ENCODE measurements around the gene SORCS3. TPM values are rescaled to one million over a fixed set of nuclear protein-coding genes. Genes with fewer than 3 reads are reported as not detected.

Gene SORCS3
- total and polyA plus RNA-seq, 11 donors = 0.03 to 0.19 (median 0.05) TPM; not detected in 8

DNA sequence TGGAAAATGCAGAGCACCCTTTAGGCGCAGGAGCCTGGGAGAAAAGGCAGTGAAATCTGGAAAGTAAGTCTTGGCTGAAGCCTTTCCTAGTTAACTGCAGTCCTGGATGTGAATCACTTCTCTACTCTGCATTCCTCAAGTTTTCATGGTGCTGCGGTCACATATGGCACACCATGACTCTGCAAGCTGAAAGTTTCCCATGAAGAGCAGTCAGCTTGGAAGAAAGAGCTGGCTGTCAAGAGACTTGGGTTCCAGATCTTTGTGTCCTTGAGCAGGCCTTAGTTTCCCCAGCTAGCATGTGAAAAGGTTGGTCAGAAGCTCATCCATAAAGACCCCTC lies 548.3 kb downstream of the SORCS3 start:
- no peaks in the 10 kb centered on the region for H3K27me3 ChIP-seq
- no peak for ATAC-seq
- H3K36me3 ChIP-seq = no peaks in the 10 kb centered on the region
- intact Hi-C loops (cut with DNase I) = no loop called here
- no peaks in the 10 kb centered on the region for H3K9me3 ChIP-seq
- no peaks in the 10 kb centered on the region for H3K4me1 ChIP-seq
- 85 to 97% (median 89%) methylated on average over 2 of the region's 2 CpGs for WGBS, 4 donors
- H3K4me3 ChIP-seq = no peak overlapping the region
- TF ChIP-seq CTCF (IDR thresholded peaks at IDR 0.05) (no peak), POLR2A (IDR thresholded peaks at IDR 0.05) (no peak)
- no peak for DNase-seq
- no peak overlapping the region for H3K27ac ChIP-seq

DNA sequence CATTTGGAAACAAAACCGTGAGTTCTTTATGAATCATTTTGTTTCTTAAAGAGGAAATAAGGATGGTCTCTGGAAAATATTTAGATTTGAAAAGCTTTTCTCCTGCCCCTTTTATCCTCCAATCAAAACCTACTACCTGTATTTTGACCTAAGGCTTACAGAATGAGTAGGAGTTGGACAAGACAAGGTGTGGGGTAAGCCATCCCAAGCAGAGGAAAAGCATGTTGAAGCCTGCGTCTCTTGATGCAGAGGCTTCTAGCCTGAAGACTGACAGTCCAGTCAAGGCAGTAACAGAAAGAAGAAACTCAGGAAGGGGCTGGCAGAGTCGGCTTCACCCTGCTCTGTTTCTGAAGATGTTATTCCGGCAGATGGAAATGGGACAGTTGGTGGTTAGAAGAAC lies 551.1 kb downstream of the SORCS3 start:
- DNase-seq (no peak), ATAC-seq (no peak)
- no peak overlapping the region for H3K27ac ChIP-seq
- no peaks in the 10 kb centered on the region for H3K27me3 ChIP-seq
- WGBS, 4 donors = 78 to 85% (median 82%) methylated on average over 4 of the region's 4 CpGs
- no peak overlapping the region for H3K4me3 ChIP-seq
- H3K4me1 ChIP-seq = no peaks in the 10 kb centered on the region
- TF ChIP-seq POLR2A (IDR thresholded peaks at IDR 0.05) = no peak
- intact Hi-C loops (cut with DNase I) = no loop called here
- no peaks in the 10 kb centered on the region for H3K36me3 ChIP-seq
- H3K9me3 ChIP-seq = no peaks in the 10 kb centered on the region

- no peak for DNase-seq
- WGBS, 4 donors = 80 to 89% (median 86%) methylated on average over 2 of the region's 2 CpGs
- Histone ChIP-seq H3K36me3 (no peaks in the 10 kb centered on the region), H3K4me1 (no peaks in the 10 kb centered on the region), H3K4me3 (no peak overlapping the region), H3K9me3 (no peaks in the 10 kb centered on the region), H3K27ac (no peak overlapping the region), H3K27me3 (no peaks in the 10 kb centered on the region)
- no peak for ATAC-seq
- no peak for TF ChIP-seq CTCF (IDR thresholded peaks at IDR 0.05)
- no peak for TF ChIP-seq POLR2A (IDR thresholded peaks at IDR 0.05)
- intact Hi-C loops (cut with DNase I) = no loop called here
Measured at GRCh38 chr10:105192861-105193260, 551.8 kb downstream of the SORCS3 start.

DNA sequence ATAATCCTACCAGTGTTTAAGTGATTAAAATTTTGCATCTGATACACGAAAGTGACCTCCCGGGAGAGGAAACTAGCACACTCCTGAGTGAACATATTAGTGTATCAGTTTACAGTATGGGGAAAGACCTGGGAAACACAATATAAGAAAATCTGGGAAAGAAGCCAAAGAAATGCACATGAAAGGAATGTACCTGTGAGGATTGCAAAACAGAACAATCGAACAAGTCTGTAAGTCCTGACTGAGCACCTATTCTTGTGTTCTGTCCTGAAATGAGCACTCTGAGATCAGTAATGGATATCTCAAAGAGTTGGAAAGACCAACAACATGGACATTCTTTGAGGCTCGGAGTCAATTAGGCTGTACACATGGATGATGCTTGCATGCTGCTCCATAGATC lies 554.7 kb downstream of the SORCS3 start:
- no peak for ATAC-seq
- intact Hi-C loops (cut with DNase I) = no loop called here
- no peak for TF ChIP-seq CTCF (IDR thresholded peaks at IDR 0.05)
- TF ChIP-seq POLR2A (IDR thresholded peaks at IDR 0.05) = no peak
- Histone ChIP-seq H3K36me3 (no peaks in the 10 kb centered on the region), H3K27me3 (no peaks in the 10 kb centered on the region), H3K9me3 (no peaks in the 10 kb centered on the region), H3K4me1 (no peaks in the 10 kb centered on the region), H3K27ac (no peak overlapping the region), H3K4me3 (no peak overlapping the region)
- no peak for DNase-seq
- WGBS, 4 donors = 73 to 75% (median 74%) methylated on average over 4 of the region's 4 CpGs

DNA sequence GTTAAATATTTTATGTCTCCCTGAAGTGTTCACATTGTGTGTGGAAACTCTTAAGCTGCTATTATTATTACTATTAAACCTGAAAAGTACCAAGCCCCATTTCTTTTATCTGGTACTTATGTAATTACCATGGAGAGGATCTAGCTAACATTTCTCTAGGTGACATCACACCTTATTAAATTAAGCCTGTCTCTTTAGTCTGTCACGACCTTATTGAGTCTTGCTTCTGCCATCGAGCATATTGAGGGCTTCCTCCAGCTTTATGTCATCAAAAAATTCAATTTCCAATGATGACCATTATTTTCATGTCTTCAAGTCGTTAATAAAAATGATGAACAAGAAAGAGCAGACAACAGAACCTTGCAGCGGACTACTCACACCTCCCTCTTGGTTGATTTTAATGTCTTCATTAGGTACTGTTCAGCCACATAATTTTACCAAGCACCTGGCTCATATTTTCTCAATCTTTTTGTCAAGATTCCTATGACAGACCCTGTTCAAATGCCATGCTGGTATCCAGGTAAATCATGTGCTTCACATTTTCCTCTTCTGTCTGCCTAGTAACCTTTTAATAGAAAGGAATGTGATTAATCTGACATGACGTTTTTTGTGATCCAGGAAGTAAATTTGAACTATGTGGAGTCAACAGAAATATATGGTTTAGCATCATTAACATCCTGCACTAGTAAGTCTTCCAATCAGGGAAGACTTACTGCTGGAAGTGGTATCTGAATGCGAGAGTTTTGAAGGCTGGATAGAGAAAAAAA lies 556.7 kb downstream of the SORCS3 start:
- WGBS, 4 donors = 48 to 61% (median 57%) methylated on average over 6 of the region's 6 CpGs
- Histone ChIP-seq H3K9me3 (no peaks in the 10 kb centered on the region), H3K4me1 (no peaks in the 10 kb centered on the region), H3K4me3 (no peak overlapping the region), H3K36me3 (no peaks in the 10 kb centered on the region), H3K27me3 (no peaks in the 10 kb centered on the region), H3K27ac (no peak overlapping the region)
- ATAC-seq (no peak), DNase-seq (no peak)
- TF ChIP-seq CTCF (IDR thresholded peaks at IDR 0.05) (no peak), POLR2A (IDR thresholded peaks at IDR 0.05) (no peak)
- intact Hi-C loops (cut with DNase I) = no loop called here
